Liver (tissue), 9 donors: ENCODE data around the gene SNX9. TPM values are rescaled to one million over a fixed set of nuclear protein-coding genes. Genes with fewer than 3 reads are reported as not detected.

ENCODE experiments used
- DNase-seq: peaks from one replicate; pipeline ENCODE4 v3.0.0-alpha.2; 2017; ENCODE audit warnings: low spot score
- H3K27ac ChIP-seq, 2 donors: one replicate each; pipeline ENCODE4 v1.7.0; 2013; ENCODE audit warnings: inconsistent platforms in 2 of 2, low read length in 2 of 2, control low read depth in 1 of 2, low read depth in 1 of 2, mild to moderate bottlenecking in 1 of 2
- H3K27me3 ChIP-seq, 4 donors: one replicate each; pipeline versions ENCODE4 v1.6.1 to v1.7.0; 2013; ENCODE audit warnings: low read length in 3 of 4, inconsistent platforms in 1 of 4, mild to moderate bottlenecking in 1 of 4, moderate library complexity in 1 of 4; ENCODE audit not compliant: control insufficient read depth in 4 of 4, insufficient read depth in 4 of 4
- H3K36me3 ChIP-seq, 4 donors: one replicate each; pipeline versions ENCODE4 v1.6.1 to v1.7.0; 2013; ENCODE audit warnings: low read length in 3 of 4, mild to moderate bottlenecking in 3 of 4, low read depth in 1 of 4, moderate library complexity in 1 of 4; ENCODE audit not compliant: control insufficient read depth in 4 of 4, insufficient read depth in 3 of 4
- H3K4me1 ChIP-seq, 4 donors: one replicate each; pipeline versions ENCODE4 v1.6.1 to v1.7.0; 2013; ENCODE audit warnings: low read length in 3 of 4, mild to moderate bottlenecking in 3 of 4, moderate library complexity in 1 of 4; ENCODE audit not compliant: control insufficient read depth in 4 of 4, insufficient read depth in 4 of 4
- H3K4me3 ChIP-seq, 3 donors: one replicate each; pipeline versions ENCODE4 v1.6.1 to v1.7.0; 2013; ENCODE audit warnings: low read length in 3 of 3, control low read depth in 1 of 3, low read depth in 1 of 3, mild to moderate bottlenecking in 1 of 3
- H3K9ac ChIP-seq, 2 donors: one replicate each; pipeline ENCODE4 v1.7.0; 2013; ENCODE audit warnings: low read length in 2 of 2, mild to moderate bottlenecking in 2 of 2, moderate library complexity in 2 of 2, control low read depth in 1 of 2, low read depth in 1 of 2
- H3K9me3 ChIP-seq, 4 donors: one replicate each; pipeline versions ENCODE4 v1.6.1 to v1.7.0; 2013; ENCODE audit warnings: low read length in 3 of 4; ENCODE audit not compliant: control insufficient read depth in 4 of 4
- ATF3 ChIP-seq: IDR thresholded peaks from 2 replicates; pipeline ENCODE4 v1.6.1; 2016; ENCODE audit warnings: antibody characterized with exemption
- CTCF ChIP-seq: fragments of 150-350 bp; IDR thresholded peaks from 2 replicates; pipeline ENCODE4 v1.5.1; 2017; ENCODE audit warnings: improper control_type of control experiment, low read depth, low read length; ENCODE audit not compliant: missing input control
- EGR1 ChIP-seq, 2 donors: IDR thresholded peaks; 2 replicates each; pipeline ENCODE4 v1.6.1; 2016 to 2018; ENCODE audit warnings: antibody characterized with exemption in 2 of 2, low read depth in 2 of 2
- FOXA1 ChIP-seq: IDR thresholded peaks from 2 replicates; pipeline ENCODE4 v1.6.1; 2016; ENCODE audit warnings: antibody characterized with exemption
- FOXA2 ChIP-seq: IDR thresholded peaks from 2 replicates; pipeline ENCODE4 v1.6.1; 2016; ENCODE audit warnings: antibody characterized with exemption
- HNF4A ChIP-seq, 2 donors: conservative IDR thresholded peaks; 2 replicates each; pipeline ENCODE4 v1.6.1; 2016; ENCODE audit warnings: antibody characterized with exemption in 2 of 2, mild to moderate bottlenecking in 2 of 2
- HNF4G ChIP-seq: IDR thresholded peaks from 2 replicates; pipeline ENCODE4 v1.6.1; 2016; ENCODE audit warnings: antibody characterized with exemption
- JUND ChIP-seq, 2 donors: IDR thresholded peaks; 2 replicates each; pipeline ENCODE4 v1.6.1; 2016; ENCODE audit warnings: antibody characterized with exemption in 2 of 2
- MAX ChIP-seq: IDR thresholded peaks from 2 replicates; pipeline ENCODE4 v1.6.1; 2016; ENCODE audit warnings: antibody characterized with exemption
- NR2F2 ChIP-seq: IDR thresholded peaks from 2 replicates; pipeline ENCODE4 v1.6.1; 2016; ENCODE audit warnings: antibody characterized with exemption
- RAD21 ChIP-seq, 2 donors: IDR thresholded peaks; 2 replicates each; pipeline ENCODE4 v1.6.1; 2016; ENCODE audit warnings: antibody characterized with exemption in 2 of 2, mild to moderate bottlenecking in 2 of 2
- REST ChIP-seq: IDR thresholded peaks from 2 replicates; pipeline ENCODE4 v1.6.1; 2016; ENCODE audit warnings: antibody characterized with exemption, mild to moderate bottlenecking
- RXRA ChIP-seq, 2 donors: IDR thresholded peaks; 2 replicates each; pipeline ENCODE4 v1.6.1; 2017 to 2018; ENCODE audit warnings: antibody characterized with exemption in 2 of 2, mild to moderate bottlenecking in 1 of 2
- SP1 ChIP-seq: IDR thresholded peaks from 2 replicates; pipeline ENCODE4 v1.6.1; 2018; ENCODE audit warnings: antibody characterized with exemption, mild to moderate bottlenecking
- TAF1 ChIP-seq: conservative IDR thresholded peaks from 2 replicates; pipeline ENCODE4 v1.6.1; 2016; ENCODE audit warnings: antibody characterized with exemption, mild to moderate bottlenecking
- YY1 ChIP-seq: IDR thresholded peaks from 2 replicates; pipeline ENCODE4 v1.6.1; 2016; ENCODE audit warnings: antibody characterized with exemption, mild to moderate bottlenecking
- ZBTB33 ChIP-seq: IDR thresholded peaks from 2 replicates; pipeline ENCODE4 v1.6.1; 2016; ENCODE audit warnings: antibody characterized with exemption
- WGBS: extraction: QIAGEN DNeasy Blood & Tissue Kit; methylation state at CpG from one replicate; pipeline ENCODE4 v1.1.7; 2013; 5-methylcytosine and 5-hydroxymethylcytosine counted together
- polyA plus RNA-seq, 2 donors: library from polyadenylated mRNA; stranded (reverse) in 1 of 2; unstranded in 1 of 2; fragments of 200-250 nt in 1 of 2; fragments of >200 nt in 1 of 2; fragmentation: Nextera tagmentation in 1 of 2; extraction: Ambion mirVana in 1 of 2; gene quantifications; one replicate each; pipeline versions ENCODE4 v1.2.1 to v1.2.3, GENCODE V29; 2013 to 2015
- total RNA-seq, 2 donors: library from RNA; depleted of rRNA; stranded (reverse); fragments of >200 nt; gene quantifications; one replicate each; pipeline ENCODE4 v1.2.3, GENCODE V29; 2014
- donor health status: healthy.
- donor health status: healthy.
- donor health status: healthy.
- donor health status: healthy.
- donor health status: healthy.

SNX9 gene
- total and polyA plus RNA-seq, 4 donors, result 16.4 to 31.0 (median 22.3) TPM

GRCh38 chr6:157952861-157953351, 129.9 kb downstream of the SNX9 start:
- Histone ChIP-seq H3K9ac (no peak overlapping the region), H3K9me3 (no peaks in the 10 kb centered on the region), H3K4me3 (no peak overlapping the region), H3K27ac (no peak overlapping the region), H3K4me1 (peaks cover 0 to 11% (median 8%) of the 10 kb centered on the region in 4 donors), H3K27me3 (no peaks in the 10 kb centered on the region), H3K36me3 (no peaks in the 10 kb centered on the region)
- WGBS, result 88% methylated on average over 7 of the region's 7 CpGs
- no peak for DNase-seq
- TF ChIP-seq RXRA (IDR thresholded peaks at IDR 0.05), result no peak
- TF ChIP-seq NR2F2, result no peak
- TF ChIP-seq YY1, result no peak
- TF ChIP-seq JUND (IDR thresholded peaks at IDR 0.05), result no peak
- no peak for TF ChIP-seq FOXA1
- TF ChIP-seq RAD21 (IDR thresholded peaks at IDR 0.05), result no peak
- no peak for TF ChIP-seq SP1
- TF ChIP-seq ZBTB33, result no peak
- no peak for TF ChIP-seq HNF4G
- no peak for TF ChIP-seq TAF1

GRCh38 chr6:157953580-157954091, 130.6 kb downstream of the SNX9 start:
- no peak for TF ChIP-seq JUND (IDR thresholded peaks at IDR 0.05)
- no peak for TF ChIP-seq RAD21 (IDR thresholded peaks at IDR 0.05)
- TF ChIP-seq FOXA2, result no peak
- TF ChIP-seq YY1, result no peak
- no peak for TF ChIP-seq ATF3
- no peak for TF ChIP-seq REST
- no peak for TF ChIP-seq RXRA (IDR thresholded peaks at IDR 0.05)
- TF ChIP-seq EGR1 (IDR thresholded peaks at IDR 0.05; ENCODE audit: low read depth in 2 of 2), result no peak
- no peak for TF ChIP-seq HNF4A (conservative IDR thresholded peaks at IDR 0.05)
- TF ChIP-seq NR2F2, result no peak
- TF ChIP-seq MAX, result no peak
- TF ChIP-seq CTCF, result no peak
- no peak for TF ChIP-seq TAF1
- Histone ChIP-seq H3K9ac (no peak overlapping the region), H3K27ac (peak overlapping the region; percentile 49 to 84), H3K4me1 (peaks cover 0 to 11% (median 8%) of the 10 kb centered on the region in 4 donors), H3K9me3 (peaks cover 0 to 2% (median under 1%) of the 10 kb centered on the region in 4 donors), H3K27me3 (no peaks in the 10 kb centered on the region), H3K4me3 (no peak overlapping the region), H3K36me3 (no peaks in the 10 kb centered on the region)
- 75% methylated on average over 7 of the region's 7 CpGs for WGBS
- DNase-seq, result no peak
